K562 (cell line): ENCODE data around the gene ACO2. TPM values are rescaled to one million over a fixed set of nuclear protein-coding genes. Genes with fewer than 3 reads are reported as not detected.

Experiments
- ATAC-seq: fragments of 200-7000 bp; cut with Tn5 transposase; 3 replicates; pipeline ENCODE4 v1.9.1; 2020; ENCODE audit warnings: moderate library complexity
- BruUV-seq: library from RNA; stranded (reverse); fragments of 400-500 nt; replicated peaks from 2 replicates; lab custom pipeline; 2021; lab: Mats Ljungman, UMichigan
- CTCF ChIA-PET: fragments of 300-600 bp; formaldehyde crosslinking; extraction: SDS; loops from one replicate; lab custom pipeline; 2021; ENCODE audit warnings: low intra/inter-chr PET ratio; lab: Yijun Ruan, JAX
- POLR2A ChIA-PET: fragments of 300-600, 350-650 bp; sonication (Branson Sonifier 250); formaldehyde crosslinking; extraction: SDS; loops from one replicate; lab custom pipeline; 2021; ENCODE audit warnings: antibody characterized with exemption, inconsistent platforms; lab: Yijun Ruan, JAX
- DNase-seq, 4 experiments: peaks; one replicate each; pipeline versions ENCODE4 v3.0.0 to v3.0.0-alpha.2; 2011 to 2018; ENCODE audit warnings: low spot score in 3 of 4, mixed read lengths in 3 of 4; ENCODE audit errors: extremely low read depth in 1 of 4
- FAIRE-seq: peaks from 2 replicates; lab custom pipeline; 2011; peaks lifted over from hg19 to GRCh38; lab: Jason Lieb, UNC
- H2AFZ ChIP-seq: 2 replicates; pipeline ENCODE4 v1.6.0; 2011; ENCODE audit warnings: low read depth, low read length, control low read depth, inconsistent platforms
- H3K27ac ChIP-seq: fragments of 200-600 bp; 3 replicates; pipeline ENCODE4 v1.8.0; 2011; ENCODE audit warnings: low read depth, mild to moderate bottlenecking, control low read depth, inconsistent platforms, low read length, moderate library complexity, mixed read lengths; ENCODE audit errors: extremely low read depth
- H3K27me3 ChIP-seq, 2 experiments: fragments of 300-600 bp in 1 of 2; 2 replicates in 1 of 2; 3 replicates in 1 of 2; pipeline versions ENCODE4 v1.6.0 to v1.8.0; 2011; ENCODE audit warnings: inconsistent platforms in 2 of 2, low read length in 2 of 2, mild to moderate bottlenecking in 1 of 2, mixed read lengths in 1 of 2, moderate library complexity in 1 of 2; ENCODE audit not compliant: control insufficient read depth in 2 of 2, insufficient read depth in 2 of 2
- H3K36me3 ChIP-seq: fragments of 300-600 bp; 3 replicates; pipeline ENCODE4 v1.8.0; 2011; ENCODE audit warnings: mild to moderate bottlenecking, low read length, inconsistent platforms; ENCODE audit not compliant: control insufficient read depth, insufficient read depth
- H3K4me1 ChIP-seq, 2 experiments: fragments of 200-600 bp in 1 of 2; replicated peaks in 1 of 2; 2 replicates in 1 of 2; 3 replicates in 1 of 2; pipeline versions ENCODE4 v1.5.1 to v1.8.0; 2011; ENCODE audit warnings: inconsistent platforms in 2 of 2, low read length in 2 of 2, mild to moderate bottlenecking in 1 of 2, mixed read lengths in 1 of 2, moderate library complexity in 1 of 2; ENCODE audit not compliant: control insufficient read depth in 2 of 2, insufficient read depth in 2 of 2
- H3K4me2 ChIP-seq: 2 replicates; pipeline ENCODE4 v1.6.1; 2011; ENCODE audit warnings: low read length, control low read depth, inconsistent platforms, mixed read lengths; ENCODE audit not compliant: insufficient read depth
- H3K4me3 ChIP-seq: fragments of 200-600 bp; sonication (generic), shearing (Covaris generic); 2 replicates; pipeline ENCODE4 v1.5.1; 2016; ENCODE audit warnings: control low read depth, inconsistent platforms
- H3K79me2 ChIP-seq: fragments of 200-600 bp; 3 replicates; pipeline ENCODE4 v1.8.0; 2011; ENCODE audit warnings: low read length, inconsistent platforms; ENCODE audit not compliant: control insufficient read depth, insufficient read depth
- H3K9ac ChIP-seq, 2 experiments: 2 replicates each; pipeline versions ENCODE4 v1.6.0 to v1.6.1; 2011; ENCODE audit warnings: low read depth in 2 of 2, low read length in 2 of 2, control low read depth in 1 of 2, inconsistent platforms in 1 of 2, mild to moderate bottlenecking in 1 of 2, mixed read lengths in 1 of 2; ENCODE audit not compliant: insufficient read depth in 1 of 2
- H3K9me1 ChIP-seq: one replicate; pipeline ENCODE4 v1.6.0; 2011; ENCODE audit warnings: inconsistent platforms, mild to moderate bottlenecking, low read length, moderate library complexity; ENCODE audit not compliant: control insufficient read depth, insufficient read depth
- H3K9me3 ChIP-seq: replicated peaks from 2 replicates; pipeline ENCODE4 v1.5.1; 2011; ENCODE audit warnings: low read depth, low read length, inconsistent platforms; ENCODE audit not compliant: control insufficient read depth, insufficient read depth
- H4K20me1 ChIP-seq: replicated peaks from 2 replicates; pipeline ENCODE4 v1.6.1; 2011; ENCODE audit warnings: low read length, inconsistent platforms, mixed read lengths; ENCODE audit not compliant: control insufficient read depth, insufficient read depth
- GABPB2 ChIP-seq: fragments of 250-450 bp; sonication (Bioruptor Pico); conservative IDR thresholded peaks from 2 replicates; pipeline ENCODE4 v1.5.1; 2021; ENCODE audit warnings: mild to moderate bottlenecking
- IRF9 ChIP-seq: fragments of 450-650 bp; IDR thresholded peaks from 2 replicates; pipeline ENCODE4 v1.6.1; 2016; ENCODE audit warnings: missing biosample characterization, missing genetic modification characterization
- MAFK ChIP-seq: IDR thresholded peaks from 2 replicates; pipeline ENCODE4 v1.6.1; 2011; ENCODE audit warnings: low read length, improper control_type of control experiment
- MYNN ChIP-seq, 2 experiments: sonication (generic); formaldehyde crosslinking in 1 of 2; IDR thresholded peaks; 2 replicates each; pipeline versions ENCODE4 v1.5.0 to v1.6.1; 2016 to 2020; ENCODE audit warnings: antibody characterized with exemption in 1 of 2, missing genetic modification reagents in 1 of 2
- PKNOX1 ChIP-seq: fragments of 450-650 bp; IDR thresholded peaks from 2 replicates; pipeline ENCODE4 v1.6.1; 2016
- SFPQ ChIP-seq: fragments of 200-400 bp; formaldehyde crosslinking; IDR thresholded peaks from 2 replicates; pipeline ENCODE4 v1.6.1; 2017; ENCODE audit warnings: mild to moderate bottlenecking, low read depth, low read length, moderate library complexity
- SMARCC2 ChIP-seq: fragments of 450-650 bp; IDR thresholded peaks from 2 replicates; pipeline ENCODE4 v1.6.1; 2017; ENCODE audit warnings: antibody characterized with exemption, moderate library complexity, mild to moderate bottlenecking, low read depth
- SUPT5H ChIP-seq: fragments of 450-650 bp; IDR thresholded peaks from 2 replicates; pipeline ENCODE4 v1.6.1; 2016
- TCF15 ChIP-seq: fragments of 250-450 bp; sonication (Bioruptor Pico); IDR thresholded peaks from 2 replicates; pipeline ENCODE4 v1.8.0; 2022; ENCODE audit warnings: moderate library complexity, mild to moderate bottlenecking, inconsistent platforms
- TSHZ1 ChIP-seq: fragments of 250-450 bp; sonication (Bioruptor Pico); IDR thresholded peaks from 2 replicates; pipeline ENCODE4 v1.4.0; 2020; ENCODE audit warnings: mild to moderate bottlenecking, moderate library complexity
- ZFX ChIP-seq: sonication (generic); formaldehyde crosslinking; IDR thresholded peaks from 2 replicates; pipeline ENCODE4 v1.8.0; 2022; ENCODE audit warnings: mild to moderate bottlenecking, missing genetic modification reagents, moderate library complexity
- ZNF263 ChIP-seq: sonication (generic); formaldehyde crosslinking; IDR thresholded peaks from 2 replicates; pipeline ENCODE4 v1.8.0; 2022; ENCODE audit warnings: mild to moderate bottlenecking, missing genetic modification reagents, borderline replicate concordance
- ZNF644 ChIP-seq: fragments of 200-800 bp; sonication (Bioruptor generic); IDR thresholded peaks from 2 replicates; pipeline ENCODE4 v1.6.1; 2016; ENCODE audit warnings: low read depth, missing genetic modification characterization, missing compliant biosample characterization
- WGBS: fragments of 100-300 bp; shearing (Covaris generic); methylation state at CpG from one replicate; pipeline ENCODE4 v1.1.6; 2016; ENCODE audit warnings: low coverage, mixed read lengths; ENCODE audit not compliant: insufficient coverage; ENCODE audit errors: missing lambda C conversion rate; 5-methylcytosine and 5-hydroxymethylcytosine counted together
- in situ Hi-C: fragments of 300-500 bp; cut with MboI; formaldehyde crosslinking; loops from 4 replicates; pipeline ENCODE4 v1.15.0; 2018; ENCODE audit warnings: inconsistent platforms, mixed read lengths
- intact Hi-C: fragments of 100-400 bp; cut with micrococcal nuclease; formaldehyde crosslinking; loops from 2 replicates; pipeline ENCODE4 v1.14.2; 2022
- polyA plus RNA-seq, 8 experiments: library from polyadenylated mRNA; depleted of rRNA in 4 of 8; stranded (reverse) in 5 of 8; unstranded in 3 of 8; fragments of >200 nt; fragmentation: Nextera tagmentation in 2 of 8; fragmentation: Illumina TruSeq in 1 of 8; extraction: Ambion mirVana in 2 of 8; extraction: Trizol in 1 of 8; gene quantifications; 2 replicates each; pipeline versions ENCODE4 v1.2.1 to v1.2.3, GENCODE V29; 2011 to 2014; ENCODE audit warnings: inconsistent platforms in 1 of 8, missing spikeins in 1 of 8
- total RNA-seq, 7 experiments: library from RNA; depleted of rRNA in 6 of 7; stranded (reverse); fragments of >200 nt in 6 of 7; fragmentation: Illumina TruSeq in 2 of 7; extraction: Trizol in 2 of 7; gene quantifications; 2 replicates each; pipeline versions ENCODE4 v1.2.1 to v1.2.3, GENCODE V29; 2011 to 2021; ENCODE audit warnings: low replicate concordance in 1 of 7

Gene ACO2
- total and polyA plus RNA-seq, 9 of the 15 experiments (the other 6 are each of a cell fraction or from before 2014, with no cell fraction given) = 16.2 to 119 (median 43.2) TPM

GRCh38 chr22:41461901-41462300, 7.0 kb upstream of the ACO2 start:
- FAIRE-seq = no peak
- ChIA-PET POLR2A (interaction anchor here (0.6 to 3.9 kb wide), 4 partner anchors 10 to 24 kb away, joined by 3 to 20 read pairs (median 4); partner anchors contain the start of gene TOB2), CTCF (no interaction called here)
- ATAC-seq = no peak
- in situ Hi-C loops (no loop called here), intact Hi-C loops (loop anchor here (10.0 kb wide), 1 partner anchor 177 kb away; the partner anchor contains the start of gene RANGAP1)
- Histone ChIP-seq H2AFZ (no peak overlapping the region), H3K9ac (no peak overlapping the region), H3K4me3 (no peak overlapping the region), H3K4me2 (no peak overlapping the region), H3K36me3 (peaks cover 75% of the 10 kb centered on the region), H3K9me3 (no peaks in the 10 kb centered on the region)
- 94% methylated on average over 4 of the region's 4 CpGs for WGBS
- DNase-seq = no peak
- no TSS peak for BruUV-seq
- TF ChIP-seq TSHZ1 (CRISPR knock-in tag) = no peak
- TF ChIP-seq MAFK = no peak
- TF ChIP-seq PKNOX1 = no peak
- TF ChIP-seq GABPB2 (CRISPR knock-in tag) = no peak
- TF ChIP-seq SMARCC2 = no peak
- no peak for TF ChIP-seq ZNF263 (CRISPR knock-in tag)
- no peak for TF ChIP-seq TCF15 (CRISPR knock-in tag)
- TF ChIP-seq IRF9 (tag) = no peak
- no peak for TF ChIP-seq ZFX (CRISPR knock-in tag)
- no peak for TF ChIP-seq MYNN (IDR thresholded peaks at IDR 0.05)
- no peak for TF ChIP-seq MYNN (CRISPR knock-in tag; IDR thresholded peaks at IDR 0.05)
- TF ChIP-seq SUPT5H = no peak
- TF ChIP-seq ZNF644 (tag) = no peak
- TF ChIP-seq SFPQ = no peak
- TF ChIP-seq, all 486 proteins: peak for 0
- H4K20me1 ChIP-seq = no peaks in the 10 kb centered on the region
- no peaks in the 10 kb centered on the region for H3K27me3 ChIP-seq
- H3K9me1 ChIP-seq = no peaks in the 10 kb centered on the region
- no peaks in the 10 kb centered on the region for H3K4me1 ChIP-seq
- H3K79me2 ChIP-seq = peaks cover 17% of the 10 kb centered on the region
- no peak overlapping the region for H3K27ac ChIP-seq
